ENCODE measurements around the gene XPO1.
"Not testable (repeated sequence)": the region's sequence is repeated elsewhere in the genome, so short reads cannot be mapped to it uniquely, and the experiment has no call there.

The XPO1 gene

GRCh38 chr2:61446971-61447370, 91.2 kb downstream of the XPO1 start:
- H3K4me3 ChIP-seq (ENCODE audit: low read length); DNase-seq (ENCODE audit: low read depth, low spot score): not testable (repeated sequence)

GRCh38 chr2:61443342-61444041, 94.7 kb downstream of the XPO1 start:
- no peak overlapping the region for H3K4me3 ChIP-seq (ENCODE audit: low read length)
- no peak for DNase-seq (ENCODE audit: low read depth, low spot score)

GRCh38 chr2:61439241-61440002, 98.7 kb downstream of the XPO1 start:
- H3K4me3 ChIP-seq (ENCODE audit: low read length), result no peak overlapping the region
- no peak for DNase-seq (ENCODE audit: low read depth, low spot score)

- no peak for DNase-seq (ENCODE audit: low read depth, low spot score)
- no peak overlapping the region for H3K4me3 ChIP-seq (ENCODE audit: low read length)
Measured at GRCh38 chr2:61438670-61439069, 99.5 kb downstream of the XPO1 start.

- no peak overlapping the region for H3K4me3 ChIP-seq (ENCODE audit: low read length)
Measured at GRCh38 chr2:61437170-61437569, 101.0 kb downstream of the XPO1 start.

GRCh38 chr2:61436092-61436491, 102.1 kb downstream of the XPO1 start:
- H3K4me3 ChIP-seq (ENCODE audit: low read length), result no peak overlapping the region
- no peak for DNase-seq (ENCODE audit: low read depth, low spot score)

More at GRCh38 chr2:61437170-61437569, 101.0 kb downstream of the XPO1 start:
- DNase-seq (ENCODE audit: low read depth, low spot score), result no peak

GRCh38 chr2:61435291-61435690, 102.9 kb downstream of the XPO1 start:
- DNase-seq (ENCODE audit: low read depth, low spot score), result no peak
- no peak overlapping the region for H3K4me3 ChIP-seq (ENCODE audit: low read length)

- no peak overlapping the region for H3K4me3 ChIP-seq (ENCODE audit: low read length)
Measured at GRCh38 chr2:61434314-61434713, 103.8 kb downstream of the XPO1 start.

GRCh38 chr2:61433606-61434005, 104.5 kb downstream of the XPO1 start:
- H3K4me3 ChIP-seq (ENCODE audit: low read length), result no peak overlapping the region
- DNase-seq (ENCODE audit: low read depth, low spot score), result no peak

More at GRCh38 chr2:61434314-61434713, 103.8 kb downstream of the XPO1 start:
- no peak for DNase-seq (ENCODE audit: low read depth, low spot score)

- H3K4me3 ChIP-seq (ENCODE audit: low read length), result no peak overlapping the region
- DNase-seq (ENCODE audit: low read depth, low spot score), result no peak
Measured at GRCh38 chr2:61432990-61433389, 105.2 kb downstream of the XPO1 start.

GRCh38 chr2:61431345-61431744, 106.8 kb downstream of the XPO1 start:
- no peak for DNase-seq (ENCODE audit: low read depth, low spot score)
- no peak overlapping the region for H3K4me3 ChIP-seq (ENCODE audit: low read length)
